Left hindlimb (tissue), 1 donor: ENCODE measurements around the gene CIB1.
"Not testable (repeated sequence)": the region's sequence is repeated elsewhere in the genome, so short reads cannot be mapped to it uniquely, and the experiment has no call there.

Experiments used
- DNase-seq: peaks from one replicate; pipeline ENCODE4 v3.0.0-alpha.2; 2018

The CIB1 gene

GRCh38 chr15:90233387-90234095 lies at the start of gene CIB1:
Gene CIB1, minus strand, starts transcription at chr15:90233941. Its CDS starts 56 bp downstream, at chr15:90233885.
- peak; percentile 98 for DNase-seq

GRCh38 chr15:90281637-90282036 lies 47.9 kb upstream of the CIB1 start:
- not testable (repeated sequence) for DNase-seq

DNA sequence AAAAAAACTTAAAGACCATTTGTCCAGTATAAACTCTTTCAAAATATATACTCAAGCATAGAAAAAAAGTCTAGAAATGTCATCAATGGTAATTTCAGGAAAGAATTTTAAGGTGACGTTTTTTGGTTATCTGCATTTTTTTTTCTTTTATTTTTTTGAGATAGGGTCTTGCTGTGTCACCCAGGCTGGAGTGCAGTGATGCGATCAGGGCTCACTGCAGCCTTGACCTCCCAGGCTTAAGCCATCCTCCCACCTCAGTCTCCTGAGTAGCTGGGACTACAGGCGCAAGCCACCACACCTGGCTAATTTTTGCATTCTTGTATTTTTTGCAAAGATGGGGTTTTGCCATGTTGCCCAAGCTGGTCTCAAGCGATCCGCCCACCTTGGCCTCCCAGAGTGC lies 47.0 kb upstream of the CIB1 start:
- not testable (repeated sequence) for DNase-seq

DNA sequence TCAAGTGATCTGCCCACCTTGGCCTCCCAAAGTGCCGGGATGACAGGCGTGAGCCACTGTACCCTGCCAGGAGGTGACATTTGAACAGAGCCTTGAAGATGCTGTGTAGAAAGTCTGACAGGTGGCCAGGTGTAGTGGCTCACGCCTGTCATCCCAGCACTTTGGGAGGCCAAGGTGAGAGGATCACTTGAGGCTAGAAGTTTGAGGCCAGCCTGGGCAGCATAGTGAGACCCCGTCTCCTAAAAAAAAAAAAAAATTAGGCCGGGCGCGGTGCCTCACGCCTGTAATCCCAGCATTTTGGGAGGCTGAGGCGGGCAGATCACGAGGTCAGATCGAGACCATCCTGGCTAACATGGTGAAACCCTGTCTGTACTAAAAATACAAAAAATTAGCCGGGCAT lies 44.7 kb upstream of the CIB1 start:
- not testable (repeated sequence) for DNase-seq

- no peak for DNase-seq
Observed at GRCh38 chr15:90271459-90272166, 37.9 kb upstream of the CIB1 start.

DNA sequence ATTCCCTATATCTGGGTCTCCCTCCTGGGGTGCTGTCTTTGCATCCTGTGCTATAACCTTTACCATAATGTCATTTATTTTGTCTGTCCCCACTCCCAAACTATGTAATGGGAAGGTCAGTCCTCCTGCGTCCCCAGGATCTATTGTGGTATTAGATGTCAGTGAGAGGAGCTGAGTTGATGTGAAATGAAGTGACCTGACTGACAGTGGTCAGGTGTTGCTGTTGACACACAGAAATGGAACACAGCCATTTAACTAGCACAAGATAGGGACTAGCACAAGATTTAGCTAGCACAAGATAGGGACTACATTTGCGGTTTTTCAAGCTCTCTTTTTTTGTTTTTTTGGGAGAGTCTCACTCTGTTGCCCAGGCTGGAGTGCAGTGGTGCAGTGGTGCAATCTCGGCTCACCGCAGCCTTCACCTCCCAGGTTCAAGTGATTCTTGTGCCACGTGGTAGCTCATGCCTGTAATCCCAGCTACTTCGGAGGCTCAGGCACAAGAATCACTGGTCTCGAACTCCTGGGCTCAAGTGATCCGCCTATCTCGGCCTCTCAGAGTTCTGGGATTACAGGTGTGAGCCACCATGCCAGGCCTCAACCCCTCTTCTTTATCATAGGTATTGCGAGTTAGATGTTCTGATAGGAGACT lies 36.9 kb upstream of the CIB1 start:
- no peak for DNase-seq

- DNase-seq = no peak
Observed at GRCh38 chr15:90268415-90268814, 34.7 kb upstream of the CIB1 start.

DNA sequence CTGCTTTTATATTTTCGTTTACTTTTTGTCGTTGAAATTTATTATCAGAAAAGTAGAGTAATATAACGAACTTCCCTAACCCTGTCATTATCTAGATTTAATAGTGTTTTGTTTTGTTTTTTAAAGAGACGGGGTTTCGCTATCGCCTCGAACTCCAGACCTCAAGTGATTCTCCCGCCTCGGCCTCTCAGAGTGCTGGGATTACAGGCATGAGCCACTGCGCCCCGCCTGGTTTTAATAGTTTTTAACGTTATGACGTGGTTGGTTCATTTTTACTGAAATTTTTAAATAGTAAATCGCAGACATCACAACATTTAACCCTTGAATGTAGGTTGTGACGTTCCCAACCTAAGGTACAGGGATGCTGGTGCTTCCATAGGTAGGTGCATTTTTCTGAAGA lies 32.7 kb upstream of the CIB1 start:
- no peak for DNase-seq

DNA sequence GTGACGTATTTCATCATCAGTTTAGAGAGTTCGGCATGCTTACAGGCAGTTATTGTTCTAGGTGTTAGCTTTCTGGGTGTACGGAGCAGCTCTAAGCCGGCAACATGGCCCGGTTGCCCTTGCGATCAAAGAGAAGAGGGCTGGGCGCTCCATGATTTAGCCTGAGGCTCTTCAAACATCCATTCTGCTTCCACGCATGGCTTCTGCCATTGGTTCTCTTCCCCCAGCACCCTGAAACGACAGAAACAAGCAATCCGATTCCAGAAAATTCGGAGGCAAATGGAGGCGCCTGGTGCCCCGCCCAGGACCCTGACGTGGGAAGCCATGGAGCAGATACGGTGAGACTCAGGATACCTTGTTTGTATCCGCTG lies 32.3 kb upstream of the CIB1 start:
- DNase-seq = no peak

GRCh38 chr15:90265271-90266060 lies 31.7 kb upstream of the CIB1 start, which contains the start of gene NGRN:
Gene NGRN, plus strand, starts transcription at chr15:90265672. Its CDS starts 41 bp downstream, at chr15:90265713.
- peak; percentile 96 for DNase-seq

GRCh38 chr15:90264671-90265070 lies 30.9 kb upstream of the CIB1 start:
- DNase-seq = no peak

- DNase-seq = no peak
Observed at GRCh38 chr15:90262426-90262825, 28.7 kb upstream of the CIB1 start.

DNA sequence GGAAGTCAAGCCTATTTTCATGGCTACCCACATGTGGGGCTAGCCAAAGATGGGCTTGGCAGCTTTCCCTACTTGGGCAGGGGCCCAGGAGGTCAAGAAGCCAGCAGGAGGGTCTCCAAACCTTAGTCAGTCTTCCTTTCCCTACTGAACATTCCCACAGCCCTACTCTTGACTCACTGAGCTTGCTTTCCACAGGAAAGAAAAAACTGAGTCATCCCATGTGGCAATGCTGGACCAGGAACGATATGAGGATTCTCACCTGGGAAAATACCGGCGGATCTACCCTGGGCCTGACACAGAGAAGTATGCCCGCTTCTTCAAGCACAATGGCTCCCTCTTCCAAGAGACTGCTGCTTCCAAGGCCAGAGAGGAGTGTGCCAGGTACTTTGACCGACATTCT lies 28.1 kb upstream of the CIB1 start:
- no peak for DNase-seq

DNA sequence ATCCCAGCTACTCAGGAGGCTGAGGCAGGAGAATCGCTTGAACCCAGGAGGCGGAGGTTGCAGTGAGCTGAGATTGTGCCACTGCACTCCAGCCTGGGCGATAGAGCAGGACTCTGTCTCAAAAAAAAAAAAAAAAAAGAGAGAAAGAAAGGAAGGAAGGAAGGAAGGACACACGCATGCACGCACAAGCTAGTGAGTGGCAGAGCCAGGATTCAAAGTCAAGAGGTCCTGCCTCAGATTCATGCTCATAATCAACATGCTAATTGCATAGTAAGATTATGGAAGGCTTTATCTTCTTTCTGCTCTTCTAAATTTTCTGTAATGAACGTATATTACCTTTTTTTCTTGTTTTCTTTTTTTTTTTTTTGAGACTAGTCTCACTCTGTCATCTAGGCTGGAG lies 27.0 kb upstream of the CIB1 start:
- DNase-seq = not testable (repeated sequence)

DNA sequence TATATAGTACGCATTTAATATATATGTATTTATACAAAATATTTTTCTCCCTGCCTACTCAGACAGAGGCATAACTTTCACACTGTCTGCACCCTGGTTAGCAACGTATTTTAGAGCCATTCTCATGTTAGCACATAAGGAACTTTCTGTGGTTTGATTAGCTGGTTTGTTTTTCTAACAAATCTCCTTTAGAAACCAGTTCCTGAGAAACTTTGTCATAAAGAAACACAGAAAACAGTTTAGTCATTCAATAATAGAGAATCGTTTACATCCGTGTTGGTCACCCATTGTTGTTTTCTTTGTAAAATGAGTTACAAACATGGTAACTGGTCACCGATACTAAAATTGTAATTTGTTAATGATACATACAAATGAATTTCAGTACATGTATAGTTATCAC lies 25.8 kb upstream of the CIB1 start:
- no peak for DNase-seq

DNA sequence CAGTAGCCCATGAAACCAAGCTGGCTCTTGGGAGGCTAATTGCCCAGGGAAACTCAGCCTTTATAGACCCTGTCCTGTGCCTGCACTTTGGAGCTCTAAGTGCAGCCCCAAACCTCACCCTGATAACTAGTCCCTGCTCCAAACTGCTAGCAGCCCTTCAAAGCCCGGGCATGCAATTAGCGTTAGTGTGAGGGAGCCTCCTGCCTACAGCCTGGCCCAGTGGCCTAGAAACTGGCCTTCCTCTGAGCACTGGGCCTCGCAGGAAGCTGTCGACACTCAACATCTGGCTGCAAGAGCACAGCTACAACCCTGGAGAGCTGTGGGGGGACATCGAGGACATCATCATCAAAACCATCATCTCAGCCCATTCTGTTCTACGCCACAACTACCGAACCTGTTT lies 24.0 kb upstream of the CIB1 start:
- DNase-seq = no peak

DNA sequence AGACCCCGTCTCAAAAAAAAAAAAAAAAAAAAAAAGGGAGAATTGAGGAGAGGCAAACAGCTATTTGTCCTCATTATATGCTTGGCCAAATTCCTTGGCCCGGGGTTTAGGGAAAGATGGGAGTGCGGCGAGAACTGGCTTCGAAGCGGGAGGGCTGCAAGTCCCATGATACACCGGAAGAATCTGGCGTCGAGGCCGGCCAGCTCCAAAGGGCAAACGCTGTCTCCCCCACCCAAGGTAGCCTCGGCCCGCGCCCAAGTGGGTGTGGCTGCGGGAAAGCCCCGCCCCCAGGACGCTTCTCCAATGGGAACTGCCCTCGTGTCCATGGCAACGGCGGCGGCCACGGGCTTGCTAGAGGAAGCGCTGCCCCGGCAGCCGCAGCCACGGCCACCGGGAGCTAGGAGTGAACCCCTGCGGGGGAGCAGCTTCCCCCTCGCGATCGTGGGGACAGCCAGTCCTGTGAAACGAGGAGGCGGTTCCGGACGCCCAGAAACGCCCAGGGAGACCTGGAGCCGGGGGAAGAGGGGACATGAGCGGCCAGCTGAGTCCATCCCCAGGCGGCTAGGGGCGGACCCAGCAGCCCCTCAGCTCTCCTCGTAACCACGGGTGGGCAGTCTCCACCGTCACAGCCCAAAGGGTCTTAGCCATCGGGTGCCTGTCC lies 15.6 kb upstream of the CIB1 start, which contains the start of gene TTLL13:
Gene TTLL13 (plus strand): TSS at position 354 of the 661 bp plus-strand sequence. CDS start 1,075 bp downstream, outside the sequence.
- peak; percentile 90 for DNase-seq

GRCh38 chr15:90248789-90249202 lies 15.1 kb upstream of the CIB1 start:
- no peak for DNase-seq

DNA sequence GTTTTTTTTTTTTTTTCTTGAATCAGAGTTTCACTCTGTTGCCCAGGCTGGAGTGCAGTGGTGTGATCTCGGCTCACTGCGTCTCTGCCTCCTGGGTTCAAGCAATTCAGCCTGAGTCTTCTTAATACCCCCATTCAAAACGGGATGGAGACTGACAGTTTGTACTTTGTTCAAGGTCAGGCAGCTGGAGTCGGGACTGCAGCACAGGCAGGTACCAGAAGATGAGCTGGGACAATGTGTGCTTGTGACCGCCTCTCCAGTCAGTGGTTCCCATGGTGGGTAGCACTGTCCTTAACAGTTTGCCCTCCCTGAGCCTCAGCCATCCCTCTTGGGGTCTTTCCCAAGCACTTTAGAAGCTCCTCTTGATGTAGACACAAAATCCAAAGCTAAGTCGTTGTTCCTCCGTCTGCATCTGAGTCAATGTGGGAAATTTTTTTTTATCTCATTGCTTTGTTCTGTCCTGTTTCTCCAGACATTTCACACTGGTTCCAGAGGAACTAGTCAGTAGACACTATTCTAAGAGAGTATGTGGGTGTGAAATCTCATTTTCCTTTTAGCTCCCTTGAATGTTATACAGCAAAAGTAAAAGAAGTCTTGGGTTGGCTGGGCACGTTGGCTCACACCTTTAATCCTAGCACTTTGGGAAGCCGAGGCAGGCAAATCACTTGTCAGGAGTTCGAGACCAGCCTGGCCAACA lies 10.3 kb upstream of the CIB1 start:
- DNase-seq = no peak

GRCh38 chr15:90241343-90242192 lies 7.8 kb upstream of the CIB1 start:
- no peak for DNase-seq

- no peak for DNase-seq
Observed at GRCh38 chr15:90240856-90241255, 7.1 kb upstream of the CIB1 start.
